Prostate gland (tissue), 2 donors: ENCODE results near the gene RLN3. TPM values are rescaled to one million over a fixed set of nuclear protein-coding genes. Genes with fewer than 3 reads are reported as not detected.

ENCODE experiments used
- DNase-seq: peaks from one replicate; pipeline ENCODE4 v3.0.0-alpha.2; 2019; ENCODE audit warnings: low spot score
- H3K27ac ChIP-seq, 2 donors: fragments of 200-600 bp; sonication (generic); 2 replicates each; pipeline ENCODE4 v1.5.1; 2017 to 2019
- H3K27me3 ChIP-seq: fragments of 200-600 bp; sonication (generic); replicated peaks from 2 replicates; pipeline ENCODE4 v1.5.1; 2019; ENCODE audit not compliant: insufficient read depth
- H3K36me3 ChIP-seq, 2 donors: fragments of 200-600 bp; sonication (generic); 1 replicate in 1 of 2; 2 replicates in 1 of 2; pipeline versions ENCODE4 v1.5.1 to v1.8.1; 2017 to 2019
- H3K4me1 ChIP-seq: fragments of 200-600 bp; sonication (generic); replicated peaks from 2 replicates; pipeline ENCODE4 v1.5.1; 2019
- H3K4me3 ChIP-seq, 2 donors: fragments of 200-600 bp; sonication (generic); 2 replicates each; pipeline ENCODE4 v1.5.1; 2017 to 2019
- H3K9me3 ChIP-seq: fragments of 200-600 bp; sonication (generic); 2 replicates; pipeline ENCODE4 v1.5.1; 2017
- CTCF ChIP-seq, 4 experiments: fragments of 200-600 bp in 2 of 4; fragments of 450-650 bp in 2 of 4; sonication (generic) in 2 of 4; IDR thresholded peaks; 1 replicate in 3 of 4; 2 replicates in 1 of 4; pipeline ENCODE4 v1.5.1; 2016 to 2019; ENCODE audit warnings: antibody characterized with exemption in 4 of 4, mild to moderate bottlenecking in 2 of 4, moderate library complexity in 2 of 4
- POLR2A ChIP-seq: fragments of 450-650 bp; IDR thresholded peaks from one replicate; pipeline ENCODE4 v1.6.1; 2016; ENCODE audit warnings: antibody characterized with exemption, mild to moderate bottlenecking
- POLR2AphosphoS5 ChIP-seq: sonication (generic); formaldehyde crosslinking; IDR thresholded peaks from one replicate; pipeline ENCODE4 v1.6.1; 2017; ENCODE audit warnings: antibody characterized with exemption
- WGBS: methylation state at CpG from one replicate; pipeline ENCODE4 v1.1.5; 2018; 5-methylcytosine and 5-hydroxymethylcytosine counted together
- intact Hi-C: fragments of 100-400 bp; cut with DNase I; formaldehyde crosslinking; loops from one replicate; pipeline ENCODE4 v1.14.2; 2022
- total RNA-seq, 2 donors: library from RNA; depleted of rRNA; stranded (reverse); fragments of >200 nt; gene quantifications; one replicate each; pipeline ENCODE4 v1.1.0, GENCODE V29; 2016

RLN3 gene
- total RNA-seq, 2 donors from 2014 or later: not detected

DNA sequence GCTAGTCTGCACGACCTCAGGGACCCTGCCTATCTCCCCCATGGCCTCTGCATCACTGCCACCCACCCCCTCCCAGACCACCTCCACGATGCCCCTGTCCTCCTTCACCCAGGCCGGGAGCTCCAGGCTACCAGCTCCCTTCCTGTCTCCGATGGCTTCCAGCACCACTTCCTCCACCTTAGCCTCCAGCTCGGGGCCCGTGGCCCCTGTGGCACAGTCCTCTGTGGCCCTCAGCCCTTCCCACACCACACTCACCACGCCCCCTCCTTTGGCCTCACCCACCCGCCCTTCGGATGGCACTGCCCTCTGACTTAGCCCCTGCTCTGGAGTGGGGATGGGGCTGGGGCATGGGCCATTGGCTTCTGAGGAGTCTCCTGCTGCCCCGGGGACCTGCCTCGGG, 26.8 kb downstream of the RLN3 start:
- no peaks in the 10 kb centered on the region for H3K4me1 ChIP-seq
- no peaks in the 10 kb centered on the region for H3K36me3 ChIP-seq
- H3K27me3 ChIP-seq: no peaks in the 10 kb centered on the region
- intact Hi-C loops: no loop called here
- H3K27ac ChIP-seq: no peak overlapping the region
- DNase-seq: no peak
- 66% methylated on average over 11 of the region's 11 CpGs for WGBS
- H3K4me3 ChIP-seq: no peak overlapping the region
- H3K9me3 ChIP-seq: no peaks in the 10 kb centered on the region
- TF ChIP-seq POLR2AphosphoS5 (no peak), POLR2A (no peak), CTCF (IDR thresholded peaks at IDR 0.05) (no peak)

GRCh38 chr19:14055396-14055795, 27.4 kb downstream of the RLN3 start:
- Histone ChIP-seq H3K4me3 (no peak overlapping the region), H3K9me3 (no peaks in the 10 kb centered on the region), H3K27me3 (no peaks in the 10 kb centered on the region), H3K27ac (no peak overlapping the region), H3K4me1 (no peaks in the 10 kb centered on the region), H3K36me3 (no peaks in the 10 kb centered on the region)
- TF ChIP-seq POLR2AphosphoS5: no peak
- 82% methylated on average over 3 of the region's 3 CpGs for WGBS
- DNase-seq: no peak
- intact Hi-C loops: no loop called here

GRCh38 chr19:14056069-14056666, 28.2 kb downstream of the RLN3 start:
- H3K9me3 ChIP-seq: no peaks in the 10 kb centered on the region
- no peak for TF ChIP-seq CTCF (IDR thresholded peaks at IDR 0.05)
- no peak for TF ChIP-seq POLR2A
- no peak for TF ChIP-seq POLR2AphosphoS5
- no peak overlapping the region for H3K4me3 ChIP-seq
- 92% methylated on average over 10 of the region's 10 CpGs for WGBS
- no peaks in the 10 kb centered on the region for H3K4me1 ChIP-seq
- H3K36me3 ChIP-seq: no peaks in the 10 kb centered on the region
- DNase-seq: no peak
- no peaks in the 10 kb centered on the region for H3K27me3 ChIP-seq
- no peak overlapping the region for H3K27ac ChIP-seq
- intact Hi-C loops: no loop called here

DNA sequence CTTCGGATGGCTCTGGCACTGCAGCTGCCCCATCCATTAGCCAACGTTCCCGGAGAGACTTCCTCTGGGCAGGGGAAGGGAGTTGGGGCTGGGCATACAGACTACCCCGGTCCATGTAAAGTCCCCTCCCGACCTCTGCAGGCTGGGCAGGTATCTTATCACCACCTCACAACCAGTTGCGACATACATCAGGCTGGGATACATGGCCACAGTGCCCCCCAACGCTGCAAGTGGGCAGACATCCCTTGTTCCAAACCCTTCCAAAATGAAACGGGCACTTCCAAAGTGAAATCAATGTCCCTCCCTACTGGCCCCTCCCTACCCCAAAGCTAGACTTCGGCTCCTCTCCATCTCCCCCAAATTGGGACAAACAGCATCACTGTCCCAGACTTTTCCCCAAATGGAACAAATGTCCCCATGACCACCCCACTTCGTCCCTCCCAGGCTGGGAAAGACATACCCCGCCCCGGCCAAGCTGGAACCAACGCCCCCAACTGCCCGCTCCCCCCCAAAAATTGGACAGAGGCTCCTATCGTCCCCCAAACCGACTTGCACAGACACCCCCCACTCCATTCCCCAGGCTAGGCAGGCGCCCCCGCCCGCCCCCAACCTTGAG, 28.9 kb downstream of the RLN3 start:
- intact Hi-C loops: no loop called here
- H3K36me3 ChIP-seq: no peaks in the 10 kb centered on the region

More for the DNA sequence above, 28.9 kb downstream of the RLN3 start:
- DNase-seq: no peak
- TF ChIP-seq CTCF (IDR thresholded peaks at IDR 0.05): no peak
- no peak for TF ChIP-seq POLR2A
- TF ChIP-seq POLR2AphosphoS5: no peak
- H3K27me3 ChIP-seq: no peaks in the 10 kb centered on the region
- H3K4me1 ChIP-seq: no peaks in the 10 kb centered on the region
- 29% methylated on average over 19 of the region's 19 CpGs for WGBS
- H3K4me3 ChIP-seq: peak overlapping the region; percentile 20 to 33
- no peak overlapping the region for H3K27ac ChIP-seq
- no peaks in the 10 kb centered on the region for H3K9me3 ChIP-seq
